ENCODE measurements around the gene TMF1.

DNA sequence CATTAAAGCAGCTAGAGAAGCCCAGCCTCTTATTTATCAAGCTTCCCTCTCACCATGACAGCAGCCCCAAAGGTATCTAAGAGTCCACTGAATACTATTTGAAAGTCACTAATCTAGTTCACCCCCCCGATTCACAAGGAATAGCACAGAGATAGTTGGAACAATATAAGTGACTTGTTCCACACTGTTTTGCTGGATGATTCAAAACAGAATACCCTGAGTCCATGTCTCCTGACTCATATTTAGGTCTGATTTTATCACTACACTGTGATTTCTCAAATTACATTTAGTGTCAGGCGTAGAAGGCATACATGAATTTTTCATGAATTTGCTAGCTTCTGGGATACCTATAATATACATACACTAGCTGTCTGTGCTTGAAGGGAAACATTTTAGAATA, 20.0 kb downstream of the TMF1 start:
- TF ChIP-seq POLR2AphosphoS5 (IDR thresholded peaks at IDR 0.05; ENCODE audit: low read depth, low read length) (no peak), POLR2A (IDR thresholded peaks at IDR 0.05; ENCODE audit: low read depth, low read length) (no peak), POU2F2 (IDR thresholded peaks at IDR 0.05; ENCODE audit: low read depth, low read length) (no peak), TAF1 (IDR thresholded peaks at IDR 0.05; ENCODE audit: low read depth, low read length) (no peak)
